HG03108 (cell line): ENCODE measurements around the gene SHANK3.

Experiments
- ATAC-seq: cut with Tn5 transposase; IDR thresholded peaks from one replicate; pipeline ENCODE4 v1.9.1; 2021; ENCODE audit warnings: moderate library complexity; ENCODE audit not compliant: unreplicated experiment

The SHANK3 gene

GRCh38 chr22:50677493-50678217 lies 5.0 kb downstream of the SHANK3 start:
- no peak for ATAC-seq

DNA sequence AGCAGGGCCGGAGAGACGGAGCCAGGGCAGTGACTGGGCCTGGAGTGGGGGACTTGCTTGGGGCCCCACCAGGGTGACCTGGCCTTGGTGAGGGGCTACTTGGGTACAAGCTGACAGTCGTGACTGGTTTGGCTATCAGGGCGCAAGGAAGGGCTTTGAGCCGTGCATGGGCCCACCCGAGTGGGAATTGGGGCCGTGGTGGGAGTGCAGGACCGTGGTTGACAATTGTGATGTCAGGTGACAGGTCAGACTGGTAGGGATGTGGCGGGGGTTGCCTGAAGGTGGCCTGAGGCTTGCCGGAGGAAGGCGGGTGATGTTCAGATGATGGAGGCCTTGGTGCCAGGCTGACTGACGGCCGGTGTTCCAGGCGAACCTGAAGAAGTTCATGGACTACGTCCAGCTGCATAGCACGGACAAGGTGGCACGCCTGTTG lies 5.6 kb downstream of the SHANK3 start:
- no peak for ATAC-seq

DNA sequence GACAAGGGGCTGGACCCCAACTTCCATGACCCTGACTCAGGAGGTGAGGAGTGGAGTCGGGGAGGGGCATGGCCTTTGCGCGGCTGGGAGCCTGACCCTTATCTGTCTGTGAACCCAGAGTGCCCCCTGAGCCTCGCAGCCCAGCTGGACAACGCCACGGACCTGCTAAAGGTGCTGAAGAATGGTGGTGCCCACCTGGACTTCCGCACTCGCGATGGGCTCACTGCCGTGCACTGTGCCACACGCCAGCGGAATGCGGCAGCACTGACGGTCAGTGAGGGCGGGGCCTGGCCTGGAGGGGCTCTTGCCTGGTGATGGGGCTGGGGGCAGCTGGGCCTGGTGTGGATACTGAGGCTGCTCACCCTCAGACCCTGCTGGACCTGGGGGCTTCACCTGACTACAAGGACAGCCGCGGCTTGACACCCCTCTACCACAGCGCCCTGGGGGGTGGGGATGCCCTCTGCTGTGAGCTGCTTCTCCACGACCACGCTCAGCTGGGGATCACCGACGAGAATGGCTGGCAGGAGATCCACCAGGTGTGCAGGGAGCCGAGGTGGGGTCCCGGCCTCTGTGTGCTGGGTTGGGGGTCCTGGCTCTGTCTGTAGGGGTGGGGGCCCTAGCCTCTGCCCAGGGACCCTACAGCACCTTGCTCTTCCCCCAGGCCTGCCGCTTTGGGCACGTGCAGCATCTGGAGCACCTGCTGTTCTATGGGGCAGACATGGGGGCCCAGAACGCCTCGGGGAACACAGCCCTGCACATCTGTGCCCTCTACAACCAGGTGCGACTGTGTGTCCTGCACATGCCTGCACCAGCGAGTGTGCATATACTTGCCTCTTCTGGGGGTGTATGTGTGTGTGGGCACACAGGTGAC lies 6.3 kb downstream of the SHANK3 start:
- no peak for ATAC-seq

GRCh38 chr22:50683086-50683993 lies 10.7 kb downstream of the SHANK3 start:
- ATAC-seq = no peak

DNA sequence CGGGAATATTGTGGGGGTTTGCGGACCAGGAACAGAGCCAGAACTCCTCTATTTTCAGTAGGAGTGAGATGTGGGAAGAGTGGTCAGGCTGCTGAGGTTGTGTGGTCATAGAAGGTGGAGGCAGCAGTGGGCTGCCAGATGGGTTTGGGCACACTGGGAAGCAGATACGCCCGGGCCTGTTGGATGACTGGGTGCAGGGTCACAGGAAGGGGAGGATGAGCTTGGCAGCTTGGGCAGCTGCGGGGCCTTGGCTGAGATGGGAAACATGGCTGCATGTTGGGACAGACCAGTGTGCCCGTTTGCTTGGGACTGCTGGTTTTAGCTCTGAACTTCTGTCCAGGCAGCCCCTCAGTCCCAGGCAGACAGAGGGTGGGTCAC lies 11.4 kb downstream of the SHANK3 start:
- ATAC-seq = no peak

GRCh38 chr22:50684501-50684900 lies 11.9 kb downstream of the SHANK3 start:
- no peak for ATAC-seq

GRCh38 chr22:50684986-50685385 lies 12.4 kb downstream of the SHANK3 start:
- no peak for ATAC-seq

- ATAC-seq = no peak
Measured at GRCh38 chr22:50686794-50687193, 14.2 kb downstream of the SHANK3 start.

- no peak for ATAC-seq
Measured at GRCh38 chr22:50687829-50688228, 15.2 kb downstream of the SHANK3 start.

DNA sequence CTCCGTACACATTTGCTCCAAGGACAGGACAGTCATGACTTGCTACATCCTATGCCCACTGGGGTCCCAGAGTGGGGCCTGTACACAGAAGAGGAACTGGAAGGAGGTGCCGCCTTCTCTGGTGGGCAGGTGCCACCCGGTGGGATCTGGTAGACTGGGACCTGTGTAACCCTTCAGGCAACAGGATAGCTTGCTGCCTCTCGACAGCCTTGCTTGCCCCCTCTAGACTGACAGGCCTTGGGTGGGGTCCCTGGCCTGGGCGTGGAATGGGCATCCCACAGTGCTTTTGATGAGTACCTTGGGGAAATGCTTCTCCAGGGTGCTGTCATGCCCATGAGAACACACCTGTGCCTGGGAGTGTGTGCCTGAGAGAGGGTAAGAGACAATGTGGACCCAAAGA lies 15.8 kb downstream of the SHANK3 start:
- no peak for ATAC-seq

GRCh38 chr22:50691521-50691920 lies 18.9 kb downstream of the SHANK3 start:
- no peak for ATAC-seq

DNA sequence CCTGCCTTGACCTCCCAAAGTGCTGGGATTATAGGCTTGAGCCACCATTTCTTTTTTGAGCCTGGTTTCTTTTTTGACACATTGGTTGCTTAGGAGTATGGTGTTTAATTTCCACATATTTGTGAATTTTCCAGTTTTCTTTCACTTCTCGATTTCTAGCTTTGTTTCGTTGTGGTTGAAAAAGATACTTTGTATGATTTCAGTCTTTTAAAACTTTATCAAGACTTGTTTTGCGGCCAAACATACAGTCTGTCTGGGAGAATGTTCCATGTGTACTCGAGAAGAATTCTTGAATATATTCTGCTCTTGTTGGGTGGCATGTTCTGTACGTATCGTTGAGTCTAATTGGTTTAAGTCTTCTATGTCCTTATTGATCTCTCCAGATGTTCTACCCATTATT lies 20.8 kb downstream of the SHANK3 start:
- ATAC-seq = no peak

DNA sequence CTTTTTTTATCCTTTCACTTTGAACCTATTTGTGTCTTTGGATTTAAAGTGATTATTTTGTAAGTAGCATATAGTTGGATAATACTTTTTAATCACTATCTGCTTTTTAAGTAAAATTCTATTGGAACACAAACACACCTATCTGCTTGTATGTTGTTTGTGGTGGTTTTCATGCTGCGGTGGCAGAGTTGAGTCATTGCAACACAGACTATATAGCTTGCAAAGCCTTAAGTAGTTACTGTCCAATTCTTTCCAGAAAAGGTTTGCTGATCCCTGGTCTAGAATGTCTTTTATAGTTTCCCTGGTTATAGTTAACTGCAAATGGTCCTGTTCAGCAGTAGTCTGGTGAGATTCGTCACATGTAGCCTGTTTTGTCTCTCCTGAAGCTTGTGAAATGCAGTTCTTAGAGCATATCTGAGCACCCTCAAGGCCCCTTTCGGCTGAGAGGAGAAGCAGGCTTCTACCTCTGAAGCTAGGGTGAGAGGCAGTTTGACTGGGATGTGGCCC lies 21.5 kb downstream of the SHANK3 start:
- ATAC-seq = no peak

DNA sequence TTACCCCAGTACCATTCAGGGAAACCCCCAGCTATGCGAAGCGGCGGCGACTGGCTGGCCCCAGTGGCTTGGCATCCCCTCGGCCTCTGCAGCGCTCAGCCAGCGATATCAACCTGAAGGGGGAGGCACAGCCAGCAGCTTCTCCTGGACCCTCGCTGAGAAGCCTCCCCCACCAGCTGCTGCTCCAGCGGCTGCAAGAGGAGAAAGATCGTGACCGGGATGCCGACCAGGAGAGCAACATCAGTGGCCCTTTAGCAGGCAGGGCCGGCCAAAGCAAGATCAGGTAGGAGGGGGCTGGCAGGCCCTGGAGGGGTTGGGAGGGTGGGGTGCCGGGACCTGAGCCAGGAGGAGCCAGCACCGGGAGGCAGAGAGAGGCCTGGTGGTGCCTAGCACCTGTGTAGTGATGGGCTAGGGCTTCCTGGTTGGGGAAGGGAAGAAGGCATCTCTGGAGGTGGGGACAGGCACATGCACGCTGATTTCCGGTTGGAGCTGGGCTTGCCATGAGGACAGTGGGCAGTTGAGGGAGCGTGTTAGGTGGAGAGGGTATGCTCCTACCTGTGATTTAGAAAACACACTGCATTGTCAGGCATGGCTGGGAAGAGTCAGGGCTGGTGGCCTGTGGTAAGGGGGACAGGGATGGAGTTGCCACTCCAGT lies 22.3 kb downstream of the SHANK3 start:
- ATAC-seq = no peak

GRCh38 chr22:50695421-50696250 lies 23.0 kb downstream of the SHANK3 start:
- ATAC-seq = no peak

DNA sequence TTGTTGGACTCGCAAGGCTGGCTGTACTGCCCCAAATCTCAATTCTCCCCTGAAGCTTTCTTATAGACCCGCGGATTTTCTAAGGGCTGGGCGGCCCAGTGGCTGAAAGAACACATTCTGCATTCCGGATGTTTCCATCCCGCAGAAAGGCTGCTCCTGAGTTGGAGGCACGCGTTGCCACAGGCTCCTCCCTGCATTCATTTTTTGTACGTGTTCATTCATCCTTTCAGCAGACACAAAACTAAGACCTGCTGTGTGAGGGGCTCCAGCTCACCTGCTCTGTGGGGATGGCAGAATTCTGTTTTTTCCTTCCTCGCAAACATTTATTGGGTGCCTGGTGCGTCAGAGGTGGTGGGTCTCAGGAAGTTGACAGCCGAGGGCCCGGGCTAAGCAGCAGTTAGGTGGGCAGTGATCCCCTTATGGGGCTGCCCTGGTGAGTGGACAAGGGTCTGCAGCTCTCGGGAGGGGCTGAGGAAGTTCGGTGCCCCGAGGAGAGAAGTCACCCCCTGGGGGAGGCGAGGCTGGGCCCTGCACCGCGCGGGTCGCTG lies 23.7 kb downstream of the SHANK3 start:
- no peak for ATAC-seq

DNA sequence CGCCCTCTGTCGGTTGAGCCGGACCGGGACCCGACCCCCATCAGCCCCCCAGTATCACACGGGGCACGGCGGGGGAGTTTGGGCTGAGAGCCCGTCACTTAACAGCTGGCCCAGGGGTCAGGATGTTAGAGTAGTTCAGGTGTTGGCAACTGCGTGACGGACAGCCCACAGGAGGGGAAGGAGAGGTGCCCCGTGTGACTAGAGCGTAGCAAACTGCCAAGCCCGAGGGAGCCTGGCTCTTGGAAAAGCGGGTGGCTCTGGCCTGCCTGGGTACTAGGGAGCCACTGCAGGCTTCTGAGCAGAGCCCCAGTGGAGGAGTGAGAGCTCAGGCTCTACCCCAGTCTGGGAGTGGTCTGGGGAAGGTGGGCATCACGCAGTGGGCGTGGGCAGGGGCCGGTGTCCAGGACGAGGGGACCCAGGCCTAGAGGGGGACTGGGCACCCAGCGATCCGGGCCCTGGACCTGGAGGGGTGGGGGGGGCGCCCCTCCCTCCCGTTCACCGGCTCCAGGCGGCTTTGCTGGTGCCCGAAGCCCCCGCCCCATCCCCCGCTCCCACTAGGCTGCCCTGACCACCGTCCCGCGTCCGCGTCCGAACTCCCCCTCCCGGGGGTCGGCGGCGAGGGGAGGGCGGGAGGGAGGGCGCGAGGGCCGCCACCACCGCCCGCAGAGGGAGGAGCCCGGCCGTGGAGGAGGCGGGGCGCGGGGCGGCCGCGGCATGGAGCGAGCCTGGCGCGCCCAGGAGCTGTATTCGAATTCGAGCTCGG lies 24.4 kb downstream of the SHANK3 start:
- no peak for ATAC-seq

DNA sequence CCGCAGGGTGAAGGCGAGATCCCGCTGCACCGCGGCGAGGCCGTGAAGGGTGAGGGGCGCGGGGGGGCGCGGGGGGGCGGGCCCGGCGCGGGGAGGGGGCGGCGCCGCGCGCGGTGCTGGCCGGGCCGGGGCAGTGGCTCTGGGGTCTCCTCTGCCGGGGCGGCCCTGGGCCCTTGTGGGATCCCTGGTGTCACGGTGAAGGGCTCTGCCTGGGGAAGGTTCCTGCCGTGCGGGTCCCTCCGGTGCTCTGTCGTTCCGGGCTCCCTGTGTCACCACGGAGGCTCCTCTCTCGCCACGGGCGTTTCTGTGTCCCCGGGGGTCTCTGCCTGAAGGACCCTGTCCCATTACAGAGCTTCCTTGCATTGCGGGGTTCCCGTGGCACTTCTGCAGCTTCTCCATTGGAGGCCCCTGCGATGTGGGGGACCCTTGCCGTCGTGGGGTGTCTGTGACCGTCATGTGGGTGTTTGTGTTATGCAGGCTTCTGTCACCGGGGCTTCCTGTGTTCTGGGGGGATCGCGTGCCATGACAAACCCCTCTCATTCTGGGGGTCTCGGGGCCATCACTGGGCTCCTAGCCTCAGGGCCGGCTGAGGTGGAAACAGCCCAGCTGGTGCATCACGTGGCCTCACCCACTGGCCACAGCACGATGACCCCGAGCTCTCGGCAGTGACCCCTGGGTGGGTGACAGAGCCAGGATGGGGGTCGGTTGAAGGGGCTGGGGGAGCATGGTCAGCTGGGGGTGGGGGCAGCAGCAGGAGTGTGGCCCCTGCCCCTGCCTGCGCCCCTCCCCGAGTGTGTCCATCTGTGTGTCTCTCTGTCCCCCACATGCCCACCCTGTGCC lies 25.3 kb downstream of the SHANK3 start:
- ATAC-seq = no peak
